H54 (cell line): ENCODE data around the gene GALNT18.
A peak's percentile ranks its signal among the peaks of the same experiment; 100 is the strongest.

Source experiments
- DNase-seq: peaks from one replicate; pipeline ENCODE4 v3.0.0; 2011; ENCODE audit warnings: low spot score, mixed read lengths; ENCODE audit not compliant: insufficient read length
- FAIRE-seq: peaks from 3 replicates; lab custom pipeline; 2011; peaks lifted over from hg19 to GRCh38; lab: Jason Lieb, UNC
- POLR2A ChIP-seq: IDR thresholded peaks from 2 replicates; pipeline ENCODE4 v1.6.1; 2011; ENCODE audit warnings: low read depth, mild to moderate bottlenecking, low read length

Gene GALNT18

GRCh38 chr11:11641581-11641980 is 19.8 kb upstream of the GALNT18 start:
- FAIRE-seq (no peak), DNase-seq (no peak)
- TF ChIP-seq POLR2A = no peak

GRCh38 chr11:11640996-11641395 is 19.2 kb upstream of the GALNT18 start:
- no peak for TF ChIP-seq POLR2A
- FAIRE-seq = no peak
- DNase-seq = no peak

GRCh38 chr11:11640152-11640551 is 18.3 kb upstream of the GALNT18 start:
- DNase-seq (no peak), FAIRE-seq (no peak)
- TF ChIP-seq POLR2A = no peak

GRCh38 chr11:11636671-11637070 is 14.9 kb upstream of the GALNT18 start:
- DNase-seq (no peak), FAIRE-seq (no peak)
- no peak for TF ChIP-seq POLR2A

- TF ChIP-seq POLR2A = no peak
- FAIRE-seq (no peak), DNase-seq (no peak)
These were observed 13.6 kb upstream of the GALNT18 start for GRCh38 chr11:11635443-11635842.

GRCh38 chr11:11629368-11629767 is 7.6 kb upstream of the GALNT18 start:
- DNase-seq (no peak), FAIRE-seq (no peak)
- no peak for TF ChIP-seq POLR2A

- FAIRE-seq (no peak), DNase-seq (no peak)
- TF ChIP-seq POLR2A = no peak
These were observed 6.8 kb upstream of the GALNT18 start for GRCh38 chr11:11628651-11629050.

- no peak for DNase-seq
- no peak for FAIRE-seq
- TF ChIP-seq POLR2A = no peak
These were observed 4.3 kb upstream of the GALNT18 start for GRCh38 chr11:11626128-11626527.

- no peak for TF ChIP-seq POLR2A
- FAIRE-seq (no peak), DNase-seq (no peak)
These were observed 3.1 kb upstream of the GALNT18 start for GRCh38 chr11:11624926-11625325.

GRCh38 chr11:11624204-11624603 is 2.4 kb upstream of the GALNT18 start:
- TF ChIP-seq POLR2A = no peak
- FAIRE-seq (no peak), DNase-seq (no peak)

GRCh38 chr11:11622772-11623171 is 967 bp upstream of the GALNT18 start:
- no peak for DNase-seq
- FAIRE-seq = no peak
- TF ChIP-seq POLR2A = no peak

GRCh38 chr11:11622340-11622706 is 518 bp upstream of the GALNT18 start:
- TF ChIP-seq POLR2A = no peak
- no peak for DNase-seq
- no peak for FAIRE-seq

- no peak for TF ChIP-seq POLR2A
- peak; percentile 23 for DNase-seq
- FAIRE-seq = no peak
These were observed 758 bp downstream of the GALNT18 start for GRCh38 chr11:11620921-11621572.

GRCh38 chr11:11620173-11620920 is 1.5 kb downstream of the GALNT18 start:
- TF ChIP-seq POLR2A = no peak
- DNase-seq (no peak), FAIRE-seq (no peak)

- no peak for TF ChIP-seq POLR2A
- DNase-seq (no peak), FAIRE-seq (no peak)
These were observed 2.8 kb downstream of the GALNT18 start for GRCh38 chr11:11618973-11619435.
